A549 treated with GW870086 at 1 μM for 4 hours (cell line): ENCODE results near the gene SUMO1. TPM values are rescaled to one million over a fixed set of nuclear protein-coding genes. Genes with fewer than 3 reads are reported as not detected.

Experiments
- total RNA-seq: library from RNA; stranded (reverse); fragments of 200-300 nt; extraction: Qiagen RNA extraction; gene quantifications from 5 replicates; pipeline ENCODE4 v1.2.3, GENCODE V29; 2022; ENCODE audit warnings: low read depth

Gene SUMO1
- total RNA-seq: 127 to 160 TPM (median 146 TPM) in 5 replicates

GRCh38 chr2:202238234-202239197, at the start of gene SUMO1:
TSS of gene SUMO1 (minus strand) at chr2:202238597. CDS start at chr2:202238451, 146 bp downstream.

GRCh38 chr2:202265467-202266277, 27.3 kb upstream of the SUMO1 start, which contains the start of gene NOP58:
TSS of gene NOP58 (plus strand) at chr2:202265763. CDS start at chr2:202265942, 179 bp downstream.

Other genes with a start within 250 kb of the SUMO1 start
- 5.5 to 7.3 TPM (median 6.6 TPM) in 5 replicates for gene FZD7, start 204.7 kb downstream of the SUMO1 start, total RNA-seq
- gene KIAA2012, start 165.3 kb downstream of the SUMO1 start, total RNA-seq: not detected in 5 replicates
- 116 to 132 TPM (median 121 TPM) in 5 replicates for gene NOP58, start 27.2 kb upstream of the SUMO1 start, total RNA-seq
- gene BMPR2, start 137.7 kb upstream of the SUMO1 start, total RNA-seq: 9.0 to 15.0 TPM (median 13.7 TPM) in 5 replicates